CD14-positive monocyte (primary cell): ENCODE results near the gene BTBD7. TPM values are rescaled to one million over a fixed set of nuclear protein-coding genes. Genes with fewer than 3 reads are reported as not detected.

Source experiments
- DNase-seq, 3 donors: peaks; one replicate each; pipeline ENCODE4 v3.0.0-alpha.2; 2011 to 2022
- H2AFZ ChIP-seq: 2 replicates; pipeline ENCODE4 v1.6.0; 2012; ENCODE audit warnings: mild to moderate bottlenecking, low read depth, low read length, inconsistent platforms; ENCODE audit not compliant: insufficient read depth, poor library complexity, severe bottlenecking
- H3K27ac ChIP-seq, 2 donors: 1 replicate in 1 of 2; 2 replicates in 1 of 2; pipeline ENCODE4 v1.5.1; 2012 to 2013; ENCODE audit warnings: low read length in 2 of 2, control low read depth in 1 of 2, inconsistent platforms in 1 of 2, low read depth in 1 of 2, mild to moderate bottlenecking in 1 of 2
- H3K27me3 ChIP-seq, 2 donors: one replicate each; pipeline versions ENCODE4 v1.6.0 to v1.6.1; 2011 to 2013; ENCODE audit warnings: low read length in 2 of 2; ENCODE audit not compliant: control insufficient read depth in 2 of 2, insufficient read depth in 2 of 2
- H3K36me3 ChIP-seq, 2 donors: replicated peaks in 1 of 2; 1 replicate in 1 of 2; 2 replicates in 1 of 2; pipeline versions ENCODE4 v1.5.1 to v1.6.1; 2012 to 2013; ENCODE audit warnings: low read length in 2 of 2, control low read depth in 1 of 2, inconsistent platforms in 1 of 2, mild to moderate bottlenecking in 1 of 2; ENCODE audit not compliant: insufficient read depth in 2 of 2, control insufficient read depth in 1 of 2
- H3K4me1 ChIP-seq, 2 donors: 1 replicate in 1 of 2; 2 replicates in 1 of 2; pipeline versions ENCODE4 v1.5.1 to v1.6.1; 2012 to 2013; ENCODE audit warnings: low read length in 2 of 2, control low read depth in 1 of 2, inconsistent platforms in 1 of 2, mild to moderate bottlenecking in 1 of 2, moderate library complexity in 1 of 2; ENCODE audit not compliant: insufficient read depth in 2 of 2, control insufficient read depth in 1 of 2
- H3K4me2 ChIP-seq: replicated peaks from 2 replicates; pipeline ENCODE3; 2012; ENCODE audit warnings: low read length, moderate library complexity, mild to moderate bottlenecking; ENCODE audit not compliant: poor library complexity, severe bottlenecking; ENCODE audit errors: extremely low read depth
- H3K4me3 ChIP-seq, 3 experiments: fragments of 200-600 bp in 1 of 3; sonication (generic) in 1 of 3; replicated peaks in 1 of 3; 1 replicate in 2 of 3; 2 replicates in 1 of 3; pipeline ENCODE4 v1.5.1; 2011 to 2013; ENCODE audit warnings: low read length in 3 of 3, mild to moderate bottlenecking in 3 of 3, control low read depth in 2 of 3, low read depth in 2 of 3, inconsistent platforms in 1 of 3, moderate library complexity in 1 of 3
- H3K79me2 ChIP-seq: 2 replicates; pipeline ENCODE4 v1.6.0; 2012; ENCODE audit warnings: mild to moderate bottlenecking, control low read depth, inconsistent platforms, low read length, moderate library complexity; ENCODE audit not compliant: insufficient read depth
- H3K9ac ChIP-seq: 2 replicates; pipeline ENCODE4 v1.6.0; 2017; ENCODE audit warnings: low read length, mild to moderate bottlenecking; ENCODE audit not compliant: insufficient read depth, poor library complexity, severe bottlenecking
- H3K9me3 ChIP-seq, 2 donors: replicated peaks in 1 of 2; 1 replicate in 1 of 2; 2 replicates in 1 of 2; pipeline versions ENCODE4 v1.5.1 to v1.6.1; 2012 to 2013; ENCODE audit warnings: low read length in 2 of 2, control low read depth in 1 of 2; ENCODE audit not compliant: control insufficient read depth in 1 of 2, insufficient read depth in 1 of 2
- H4K20me1 ChIP-seq: 2 replicates; pipeline ENCODE4 v1.6.0; 2012; ENCODE audit warnings: mild to moderate bottlenecking, low read length, control low read depth, moderate library complexity; ENCODE audit not compliant: insufficient read depth
- H3K27ac Mint-ChIP-seq, 7 donors: one replicate each; pipeline ENCODE4 v1.8.0; 2020; ENCODE audit warnings: mild to moderate bottlenecking in 7 of 7, mixed read lengths in 7 of 7, moderate library complexity in 6 of 7, inconsistent platforms in 2 of 7
- H3K27me3 Mint-ChIP-seq, 3 donors: one replicate each; pipeline ENCODE4 v1.8.0; 2021 to 2022; ENCODE audit warnings: low read depth in 3 of 3, mild to moderate bottlenecking in 3 of 3, mixed read lengths in 3 of 3, moderate library complexity in 3 of 3, inconsistent platforms in 1 of 3
- H3K36me3 Mint-ChIP-seq, 2 donors: one replicate each; pipeline ENCODE4 v1.8.0; 2020; ENCODE audit warnings: mixed read lengths in 2 of 2, inconsistent platforms in 1 of 2, mild to moderate bottlenecking in 1 of 2
- H3K4me1 Mint-ChIP-seq: one replicate; pipeline ENCODE4 v1.8.0; 2020; ENCODE audit warnings: mild to moderate bottlenecking, mixed read lengths
- H3K4me3 Mint-ChIP-seq, 2 donors: one replicate each; pipeline ENCODE4 v1.8.0; 2020; ENCODE audit warnings: mild to moderate bottlenecking in 2 of 2, mixed read lengths in 2 of 2, moderate library complexity in 1 of 2
- H3K9me3 Mint-ChIP-seq, 7 donors: one replicate each; pipeline ENCODE4 v1.8.0; 2020 to 2022; ENCODE audit warnings: mixed read lengths in 7 of 7, mild to moderate bottlenecking in 6 of 7, moderate library complexity in 6 of 7, inconsistent platforms in 2 of 7
- WGBS: methylation state at CpG from one replicate; pipeline ENCODE4 v1.1.5; 2013; ENCODE audit warnings: missing lambda C conversion rate; ENCODE audit not compliant: insufficient coverage; 5-methylcytosine and 5-hydroxymethylcytosine counted together
- intact Hi-C, 2 donors: fragments of 100-400 bp; cut with micrococcal nuclease; formaldehyde crosslinking; loops; one replicate each; pipeline versions ENCODE4 v1.15.0 to v1.15.1; 2023
- polyA plus RNA-seq, 3 donors: library from polyadenylated mRNA; depleted of rRNA in 1 of 3; unstranded in 2 of 3; stranded (reverse) in 1 of 3; fragments of 300-500 nt in 2 of 3; fragments of >200 nt in 1 of 3; fragmentation: Illumina TruSeq in 2 of 3; gene quantifications; 1 replicate in 2 of 3; 2 replicates in 1 of 3; pipeline ENCODE4 v1.2.3, GENCODE V29; 2012 to 2021
- TF ChIP-seq, protein P1 (sequence below): fragments of 200-600 bp; IDR thresholded peaks from one replicate; pipeline ENCODE4 v1.8.0; 2022; ENCODE audit warnings: antibody characterized with exemption, mild to moderate bottlenecking

The BTBD7 gene
- polyA plus RNA-seq, 3 donors, result 8.3 to 8.6 (median 8.5) TPM

DNA sequence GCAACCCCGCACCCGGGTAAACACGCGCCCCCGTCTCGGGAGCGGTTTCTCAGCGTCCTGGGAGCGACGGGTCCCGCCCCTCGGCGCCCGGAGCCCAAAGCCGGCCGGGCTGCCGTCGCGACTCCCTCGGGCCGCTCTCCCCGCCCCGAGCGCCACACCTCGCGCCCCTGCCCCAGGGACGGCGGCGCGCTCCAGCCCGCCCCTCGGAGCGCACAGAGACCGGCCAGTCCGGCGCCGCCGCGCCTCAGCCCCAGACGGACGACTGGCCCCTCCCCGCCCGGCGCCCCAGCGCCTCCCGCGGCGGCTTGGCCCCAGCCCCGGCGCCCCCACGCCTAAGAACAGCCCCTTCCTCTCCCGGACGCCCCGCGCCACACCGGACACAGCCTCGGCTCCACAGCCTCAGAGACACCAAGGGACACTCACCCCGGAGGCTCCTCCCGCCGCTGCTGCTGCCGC is 411 bp downstream of the BTBD7 start:
- Histone ChIP-seq H4K20me1 (peaks cover 48% of the 10 kb centered on the region), H3K36me3 (no peaks in the 10 kb centered on the region), H3K9ac (peak overlapping the region; percentile 95), H3K27ac (peak overlapping the region; percentile 53 to 90), H3K79me2 (peaks cover 53% of the 10 kb centered on the region), H2AFZ (peak overlapping the region; percentile 79), H3K4me3 (peak overlapping the region; percentile 62 to 98 (median 78)), H3K4me2 (peak overlapping the region; percentile 95), H3K9me3 (peaks cover 0 to 7% of the 10 kb centered on the region in 2 donors), H3K27me3 (no peaks in the 10 kb centered on the region), H3K4me1 (peaks cover 22 to 25% of the 10 kb centered on the region in 2 donors)
- H3K27me3 Mint-ChIP-seq, result no peaks in the 10 kb centered on the region
- peaks cover 0 to 6% of the 10 kb centered on the region in 2 donors for H3K36me3 Mint-ChIP-seq
- under 1% methylated on average over 61 of the region's 61 CpGs for WGBS
- TF ChIP-seq, protein P1, sequence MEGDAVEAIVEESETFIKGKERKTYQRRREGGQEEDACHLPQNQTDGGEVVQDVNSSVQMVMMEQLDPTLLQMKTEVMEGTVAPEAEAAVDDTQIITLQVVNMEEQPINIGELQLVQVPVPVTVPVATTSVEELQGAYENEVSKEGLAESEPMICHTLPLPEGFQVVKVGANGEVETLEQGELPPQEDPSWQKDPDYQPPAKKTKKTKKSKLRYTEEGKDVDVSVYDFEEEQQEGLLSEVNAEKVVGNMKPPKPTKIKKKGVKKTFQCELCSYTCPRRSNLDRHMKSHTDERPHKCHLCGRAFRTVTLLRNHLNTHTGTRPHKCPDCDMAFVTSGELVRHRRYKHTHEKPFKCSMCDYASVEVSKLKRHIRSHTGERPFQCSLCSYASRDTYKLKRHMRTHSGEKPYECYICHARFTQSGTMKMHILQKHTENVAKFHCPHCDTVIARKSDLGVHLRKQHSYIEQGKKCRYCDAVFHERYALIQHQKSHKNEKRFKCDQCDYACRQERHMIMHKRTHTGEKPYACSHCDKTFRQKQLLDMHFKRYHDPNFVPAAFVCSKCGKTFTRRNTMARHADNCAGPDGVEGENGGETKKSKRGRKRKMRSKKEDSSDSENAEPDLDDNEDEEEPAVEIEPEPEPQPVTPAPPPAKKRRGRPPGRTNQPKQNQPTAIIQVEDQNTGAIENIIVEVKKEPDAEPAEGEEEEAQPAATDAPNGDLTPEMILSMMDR, result no peak
- peaks cover 0 to 8% (median 6%) of the 10 kb centered on the region in 7 donors for H3K9me3 Mint-ChIP-seq
- peak overlapping the region; percentile 90 to 93 for H3K4me3 Mint-ChIP-seq
- H3K27ac Mint-ChIP-seq, result peak overlapping the region; percentile 93 to 99 (median 98)
- peak in 2 of 3 donors; percentile 27 to 34 for DNase-seq
- intact Hi-C loops, result loop anchor here (10.0 kb wide), 4 partner anchors 128 to 632 kb away; partner anchors contain the start of genes GON7 (in 2 of the 2) and UBR7 (in 2 of the 2)
- peaks cover 42% of the 10 kb centered on the region for H3K4me1 Mint-ChIP-seq

DNA sequence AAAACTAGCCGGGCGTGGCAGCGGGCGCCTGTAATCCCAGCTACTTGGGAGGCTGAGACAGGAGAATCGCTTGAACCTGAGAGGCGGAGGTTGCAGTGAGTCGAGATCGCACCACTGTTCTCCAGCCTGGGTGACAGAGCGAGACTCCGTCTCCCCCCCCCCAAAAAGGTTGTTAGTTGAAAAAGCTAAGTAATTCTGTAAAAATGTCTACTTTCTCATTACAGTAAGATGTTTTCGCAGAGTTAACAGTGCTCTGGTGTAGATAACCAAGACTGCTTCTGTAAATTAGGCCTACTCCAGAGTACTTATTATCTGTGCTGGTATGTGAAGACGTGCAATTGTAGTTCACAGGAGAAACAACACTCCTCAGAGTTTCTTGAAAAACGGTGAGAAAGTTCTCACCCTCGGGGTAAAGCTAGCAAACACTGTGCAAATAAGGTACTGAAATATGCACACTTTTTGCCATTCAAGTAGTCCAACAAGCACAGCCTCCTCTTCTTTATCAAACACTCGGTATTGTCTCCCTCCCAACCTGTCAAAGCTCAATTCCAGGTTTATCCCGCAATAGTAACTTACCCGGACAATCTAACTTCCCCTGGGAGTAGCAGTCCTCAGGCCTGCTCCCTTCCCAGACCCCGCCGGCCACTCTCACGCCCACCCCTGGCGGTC is 974 bp downstream of the BTBD7 start:
- Histone ChIP-seq H4K20me1 (peaks cover 53% of the 10 kb centered on the region), H3K27me3 (no peaks in the 10 kb centered on the region), H3K4me3 (peak overlapping the region; percentile 62 to 98 (median 78)), H2AFZ (peak overlapping the region; percentile 79), H3K9me3 (peaks cover 0 to 2% of the 10 kb centered on the region in 2 donors), H3K27ac (peak overlapping the region in 1 of 2 donors; percentile 90), H3K9ac (peak overlapping the region; percentile 95), H3K4me1 (peaks cover 22 to 25% of the 10 kb centered on the region in 2 donors), H3K4me2 (peak overlapping the region; percentile 95), H3K36me3 (no peaks in the 10 kb centered on the region), H3K79me2 (peaks cover 59% of the 10 kb centered on the region)
- under 1% methylated on average over 10 of the region's 21 CpGs for WGBS
- Mint-ChIP-seq H3K27me3 (no peaks in the 10 kb centered on the region), H3K4me1 (peaks cover 44% of the 10 kb centered on the region), H3K27ac (peak overlapping the region; percentile 68 to 97 (median 90)), H3K36me3 (peaks cover 0 to 3% of the 10 kb centered on the region in 2 donors), H3K9me3 (peaks cover 0 to 2% (median 2%) of the 10 kb centered on the region in 7 donors), H3K4me3 (peak overlapping the region; percentile 90 to 93)
- intact Hi-C loops, result loop anchor here (10.0 kb wide), 4 partner anchors 127 to 633 kb away; partner anchors contain the start of genes GON7 (in 2 of the 2) and UBR7 (in 2 of the 2)
- TF ChIP-seq, protein P1, result no peak
- no peak for DNase-seq
